Measurements from ENCODE around the gene TRAF7. TPM values are rescaled to one million over a fixed set of nuclear protein-coding genes. Genes with fewer than 3 reads are reported as not detected.

Gene TRAF7
- polyA plus RNA-seq, 5 donors, result 41.0 to 62.8 (median 45.7) TPM

GRCh38 chr16:2145843-2146242 is 9.7 kb upstream of the TRAF7 start:
- no peak for DNase-seq

- no peak for DNase-seq
Measured at GRCh38 chr16:2147378-2147777, 8.2 kb upstream of the TRAF7 start.

- peak in 1 of 2 donors; percentile 62 for DNase-seq
Measured at GRCh38 chr16:2147981-2148671, 7.5 kb upstream of the TRAF7 start, which contains the start of gene RAB26. Gene RAB26 (plus strand): TSS chr16:2148625. CDS start chr16:2148784, 159 bp downstream.

- DNase-seq, result no peak
Measured at GRCh38 chr16:2148714-2149629, 6.6 kb upstream of the TRAF7 start.

- no peak for DNase-seq
Measured at GRCh38 chr16:2149630-2150417, 5.8 kb upstream of the TRAF7 start.

GRCh38 chr16:2150418-2151187 is 5.0 kb upstream of the TRAF7 start:
- no peak for DNase-seq

GRCh38 chr16:2151188-2152091 is 4.1 kb upstream of the TRAF7 start:
- no peak for DNase-seq

- DNase-seq, result no peak
Measured at GRCh38 chr16:2152695-2153506, 2.7 kb upstream of the TRAF7 start.

- DNase-seq, result no peak
Measured at GRCh38 chr16:2154533-2155090, 970 bp upstream of the TRAF7 start.

- peak in 1 of 2 donors; percentile 55 for DNase-seq
Measured at GRCh38 chr16:2155977-2156848, 631 bp downstream of the TRAF7 start.

GRCh38 chr16:2156849-2157224 is 1.3 kb downstream of the TRAF7 start:
- no peak for DNase-seq

GRCh38 chr16:2157480-2158261 is 2.1 kb downstream of the TRAF7 start:
- DNase-seq, result no peak

GRCh38 chr16:2158262-2158638 is 2.7 kb downstream of the TRAF7 start:
- DNase-seq, result no peak

GRCh38 chr16:2159175-2159838 is 3.7 kb downstream of the TRAF7 start:
- peak; percentile 71 to 76 for DNase-seq

- peak in 1 of 2 donors; percentile 52 for DNase-seq
Measured at GRCh38 chr16:2160915-2161551, 5.5 kb downstream of the TRAF7 start.

GRCh38 chr16:2161911-2162310 is 6.3 kb downstream of the TRAF7 start:
- no peak for DNase-seq
